MM.1S (cell line): ENCODE measurements around the gene CEP350.

Source experiments
- DNase-seq: peaks from one replicate; pipeline ENCODE4 v3.0.0-alpha.2; 2015
- H2AFZ ChIP-seq: fragments of 300-600 bp; sonication (generic); 2 replicates; pipeline ENCODE4 v1.6.0; 2016; ENCODE audit warnings: antibody characterized with exemption, low read length
- H3F3A ChIP-seq: fragments of 300-600 bp; sonication (generic); 2 replicates; pipeline ENCODE4 v1.6.1; 2016; ENCODE audit warnings: mild to moderate bottlenecking, antibody characterized with exemption, low read length, moderate library complexity, mixed read lengths; ENCODE audit not compliant: insufficient read depth
- H3K27ac ChIP-seq: fragments of 300-600 bp; sonication (generic); 2 replicates; pipeline ENCODE4 v1.5.1; 2016; ENCODE audit warnings: mild to moderate bottlenecking, low read length
- H3K27me3 ChIP-seq: fragments of 300-600 bp; sonication (generic); replicated peaks from 2 replicates; pipeline ENCODE4 v1.6.0; 2016; ENCODE audit warnings: low read length; ENCODE audit not compliant: insufficient read depth
- H3K36me3 ChIP-seq: fragments of 300-600 bp; sonication (generic); replicated peaks from 2 replicates; pipeline ENCODE4 v1.6.1; 2016; ENCODE audit warnings: mild to moderate bottlenecking, low read length, mixed read lengths; ENCODE audit not compliant: insufficient read depth
- H3K4me1 ChIP-seq: fragments of 300-600 bp; sonication (generic); 2 replicates; pipeline ENCODE4 v1.6.1; 2016; ENCODE audit warnings: low read length, mixed read lengths
- H3K4me2 ChIP-seq: fragments of 300-600 bp; sonication (generic); 2 replicates; pipeline ENCODE4 v1.6.0; 2016; ENCODE audit warnings: low read depth, low read length
- H3K4me3 ChIP-seq: fragments of 300-600 bp; sonication (generic); 2 replicates; pipeline ENCODE4 v1.5.1; 2016; ENCODE audit warnings: low read length, mixed read lengths
- H3K79me2 ChIP-seq: fragments of 300-600 bp; sonication (generic); 2 replicates; pipeline ENCODE4 v1.6.1; 2016; ENCODE audit warnings: mixed run types, low read length, mixed read lengths
- H3K9ac ChIP-seq: fragments of 300-600 bp; sonication (generic); 2 replicates; pipeline ENCODE4 v1.6.1; 2016; ENCODE audit warnings: low read length, mixed read lengths
- H3K9me2 ChIP-seq: fragments of 300-600 bp; sonication (generic); replicated peaks from 2 replicates; pipeline ENCODE4 v1.6.1; 2016; ENCODE audit warnings: mild to moderate bottlenecking, low read length, mixed read lengths; ENCODE audit not compliant: insufficient read depth
- H3K9me3 ChIP-seq: fragments of 300-600 bp; sonication (generic); replicated peaks from 2 replicates; pipeline ENCODE4 v1.6.1; 2016; ENCODE audit warnings: mild to moderate bottlenecking, low read length, mixed read lengths; ENCODE audit not compliant: insufficient read depth
- H4K20me1 ChIP-seq: fragments of 300-600 bp; sonication (generic); 2 replicates; pipeline ENCODE4 v1.6.1; 2016; ENCODE audit warnings: mild to moderate bottlenecking, low read length, moderate library complexity, mixed read lengths; ENCODE audit not compliant: insufficient read depth
- CTCF ChIP-seq: fragments of 300-600 bp; sonication (generic); IDR thresholded peaks from 2 replicates; pipeline ENCODE4 v1.5.1; 2016; ENCODE audit warnings: antibody characterized with exemption, low read length, mixed read lengths
- EZH2 ChIP-seq: fragments of 300-600 bp; sonication (generic); optimal IDR thresholded peaks from 2 replicates; pipeline ENCODE3; 2017; ENCODE audit warnings: low read depth, mild to moderate bottlenecking, antibody characterized with exemption, low read length, mixed read lengths
- EZH2phosphoT487 ChIP-seq: fragments of 300-600 bp; sonication (generic); IDR thresholded peaks from 2 replicates; pipeline ENCODE4 v1.6.1; 2018; ENCODE audit warnings: antibody characterized with exemption, low read length

Gene CEP350

GRCh38 chr1:180027949-180028445 is 73.4 kb downstream of the CEP350 start:
- Histone ChIP-seq H3K4me3 (no peak overlapping the region), H3K27ac (no peak overlapping the region), H3K9me2 (no peaks in the 10 kb centered on the region), H3K27me3 (no peaks in the 10 kb centered on the region), H2AFZ (no peak overlapping the region), H4K20me1 (no peaks in the 10 kb centered on the region; the same call in 1 of the 2 replicates), H3F3A (no peaks in the 10 kb centered on the region), H3K9ac (no peak overlapping the region), H3K4me1 (no peaks in the 10 kb centered on the region), H3K79me2 (0 out of 2 replicates have a peak, but pooled peaks cover 16% of the 10 kb centered on the region), H3K36me3 (peaks cover 15% of the 10 kb centered on the region; the same call in 1 of the 2 replicates), H3K4me2 (no peak overlapping the region), H3K9me3 (no peaks in the 10 kb centered on the region)
- DNase-seq, result no peak
- TF ChIP-seq CTCF (no peak), EZH2 (no peak), EZH2phosphoT487 (no peak)

DNA sequence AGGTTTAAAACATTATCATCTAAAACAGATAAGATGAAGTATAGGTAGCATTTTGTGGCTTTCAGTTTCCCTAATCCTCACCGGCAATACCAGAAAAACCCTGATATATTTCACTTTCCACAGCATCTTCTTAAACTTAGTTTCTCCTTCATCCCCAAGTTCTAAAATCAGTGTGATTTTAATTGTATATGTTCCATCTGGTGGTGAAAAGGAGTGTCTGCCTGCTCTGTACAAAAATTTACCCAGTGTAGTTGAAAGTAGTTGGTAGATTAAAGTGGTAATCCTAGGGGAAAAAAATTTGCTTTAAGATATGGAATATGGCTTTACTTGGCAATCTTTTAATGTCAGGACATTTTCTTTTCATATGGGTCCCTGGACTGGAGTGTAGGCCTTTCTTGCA is 74.3 kb downstream of the CEP350 start:
- Histone ChIP-seq H2AFZ (no peak overlapping the region), H3F3A (no peaks in the 10 kb centered on the region), H3K79me2 (0 out of 2 replicates have a peak, but pooled peaks cover 22% of the 10 kb centered on the region), H3K4me2 (no peak overlapping the region), H3K9me2 (no peaks in the 10 kb centered on the region), H3K4me3 (no peak overlapping the region), H4K20me1 (no peaks in the 10 kb centered on the region; the same call in 1 of the 2 replicates), H3K36me3 (peaks cover 15% of the 10 kb centered on the region; the same call in 1 of the 2 replicates), H3K4me1 (no peaks in the 10 kb centered on the region), H3K9ac (no peak overlapping the region), H3K27me3 (no peaks in the 10 kb centered on the region), H3K9me3 (no peaks in the 10 kb centered on the region), H3K27ac (no peak overlapping the region)
- DNase-seq, result peak; percentile 44
- TF ChIP-seq EZH2 (no peak), CTCF (peak; percentile 52)

GRCh38 chr1:180029524-180030135 is 75.0 kb downstream of the CEP350 start:
- Histone ChIP-seq H3F3A (no peaks in the 10 kb centered on the region), H3K4me3 (no peak overlapping the region), H3K9me2 (no peaks in the 10 kb centered on the region), H3K4me2 (no peak overlapping the region), H3K79me2 (0 out of 2 replicates have a peak, but pooled peaks cover 24% of the 10 kb centered on the region), H3K9ac (no peak overlapping the region), H3K4me1 (no peaks in the 10 kb centered on the region), H3K27me3 (no peaks in the 10 kb centered on the region), H3K27ac (no peak overlapping the region), H4K20me1 (no peaks in the 10 kb centered on the region; the same call in 1 of the 2 replicates), H2AFZ (no peak overlapping the region), H3K36me3 (peaks cover 10% of the 10 kb centered on the region; the same call in 1 of the 2 replicates), H3K9me3 (no peaks in the 10 kb centered on the region)
- no peak for DNase-seq
- TF ChIP-seq EZH2phosphoT487 (no peak), EZH2 (no peak), CTCF (no peak)
